GM21381 (cell line): Measurements from ENCODE around the gene IMMP1L.
"Not testable (repeated sequence)": the region's sequence is repeated elsewhere in the genome, so short reads cannot be mapped to it uniquely, and the experiment has no call there.

Experiments
- ATAC-seq: cut with Tn5 transposase; IDR thresholded peaks from one replicate; pipeline ENCODE4 v1.9.1; 2021; ENCODE audit warnings: mild to moderate bottlenecking, moderate library complexity; ENCODE audit not compliant: unreplicated experiment

IMMP1L gene

GRCh38 chr11:31509429-31510345 lies at the start of gene IMMP1L, which contains the start of gene ELP4:
IMMP1L (minus strand) TSS chr11:31509622; CDS start chr11:31463276, 46,346 bp downstream.
ELP4 (plus strand) TSS chr11:31509767; CDS start chr11:31509785, 18 bp downstream.
- ATAC-seq = peak; percentile 100

- no peak for ATAC-seq
These were observed 48.6 kb upstream of the IMMP1L start for GRCh38 chr11:31558001-31558400.

- no peak for ATAC-seq
These were observed 46.5 kb upstream of the IMMP1L start for GRCh38 chr11:31555938-31556337.

GRCh38 chr11:31542862-31543261 lies 33.4 kb upstream of the IMMP1L start:
- no peak for ATAC-seq

GRCh38 chr11:31535479-31535878 lies 26.1 kb upstream of the IMMP1L start:
- ATAC-seq = no peak

GRCh38 chr11:31531293-31531692 lies 21.9 kb upstream of the IMMP1L start:
- no peak for ATAC-seq

- ATAC-seq = no peak
These were observed 20.3 kb upstream of the IMMP1L start for GRCh38 chr11:31529701-31530100.

GRCh38 chr11:31529189-31529588 lies 19.8 kb upstream of the IMMP1L start:
- no peak for ATAC-seq

- no peak for ATAC-seq
These were observed 12.2 kb upstream of the IMMP1L start for GRCh38 chr11:31521497-31522150.

GRCh38 chr11:31512117-31512516 lies 2.7 kb upstream of the IMMP1L start:
- ATAC-seq = no peak

GRCh38 chr11:31509051-31509428 lies 382 bp downstream of the IMMP1L start:
- ATAC-seq = peak; percentile 5

GRCh38 chr11:31500560-31500959 lies 8.9 kb downstream of the IMMP1L start:
- ATAC-seq = no peak

- no peak for ATAC-seq
These were observed 9.7 kb downstream of the IMMP1L start for GRCh38 chr11:31499576-31500178.

- not testable (repeated sequence) for ATAC-seq
These were observed 15.7 kb downstream of the IMMP1L start for GRCh38 chr11:31493762-31494161.

GRCh38 chr11:31493235-31493634 lies 16.2 kb downstream of the IMMP1L start:
- ATAC-seq = no peak

GRCh38 chr11:31492320-31492913 lies 17.0 kb downstream of the IMMP1L start:
- ATAC-seq = no peak

GRCh38 chr11:31487848-31488247 lies 21.6 kb downstream of the IMMP1L start:
- ATAC-seq = peak; percentile 73

GRCh38 chr11:31484497-31484896 lies 24.9 kb downstream of the IMMP1L start:
- ATAC-seq = no peak

GRCh38 chr11:31480930-31481329 lies 28.5 kb downstream of the IMMP1L start:
- no peak for ATAC-seq

- ATAC-seq = no peak
These were observed 30.4 kb downstream of the IMMP1L start for GRCh38 chr11:31479066-31479465.

- ATAC-seq = no peak
These were observed 31.2 kb downstream of the IMMP1L start for GRCh38 chr11:31478223-31478590.
